ENCODE results near the gene COPS7A. TPM values are rescaled to one million over a fixed set of nuclear protein-coding genes. Genes with fewer than 3 reads are reported as not detected.
A peak's percentile ranks its signal among the peaks of the same experiment; 100 is the strongest.

Gene COPS7A
- polyA plus RNA-seq, 1 donor, result 61.9 TPM

DNA sequence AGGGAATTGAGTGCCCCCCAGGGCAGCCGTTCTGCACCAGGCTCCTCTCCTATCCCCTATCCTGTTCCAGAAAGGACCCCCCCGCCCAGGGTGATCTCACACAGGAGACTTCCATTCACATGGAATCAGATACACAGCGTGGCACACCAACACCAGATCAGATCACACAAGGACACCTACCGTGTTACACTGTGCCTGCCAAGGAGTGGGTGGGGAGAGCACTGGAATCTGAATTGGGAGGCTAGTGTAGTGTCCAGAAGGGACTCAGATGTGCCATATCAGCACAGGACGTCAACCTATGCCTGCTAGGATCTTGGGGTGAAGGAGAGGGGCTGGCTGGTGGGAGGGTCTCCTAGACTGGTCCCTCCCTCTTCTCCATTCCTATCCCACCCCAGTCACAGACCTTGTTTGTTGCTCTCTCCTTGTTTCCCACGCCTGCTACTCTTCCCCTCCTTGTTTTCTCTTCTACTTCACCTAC, 44.6 kb downstream of the COPS7A start:
- peak; percentile 42 for DNase-seq

DNA sequence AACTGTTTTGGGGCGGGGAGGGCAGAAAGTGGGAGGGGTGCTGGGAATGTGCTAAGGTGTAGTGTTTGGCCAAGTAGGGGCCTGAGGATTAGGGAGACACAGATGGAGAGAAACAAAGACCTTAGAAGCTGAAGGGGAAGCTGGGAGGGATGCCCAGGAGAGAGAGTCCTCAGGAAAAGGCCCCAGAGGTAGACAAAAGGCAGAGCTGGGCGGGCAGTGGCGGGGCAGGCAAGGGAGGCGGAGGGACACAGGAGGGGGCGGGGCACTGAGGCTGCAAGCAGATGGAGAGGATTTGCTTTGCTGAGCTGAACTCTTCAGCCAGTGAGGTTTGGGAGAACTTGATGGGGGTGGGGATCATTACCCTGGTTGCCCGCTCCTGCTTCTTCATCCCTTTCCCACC, 45.1 kb downstream of the COPS7A start:
- DNase-seq, result peak; percentile 58

DNA sequence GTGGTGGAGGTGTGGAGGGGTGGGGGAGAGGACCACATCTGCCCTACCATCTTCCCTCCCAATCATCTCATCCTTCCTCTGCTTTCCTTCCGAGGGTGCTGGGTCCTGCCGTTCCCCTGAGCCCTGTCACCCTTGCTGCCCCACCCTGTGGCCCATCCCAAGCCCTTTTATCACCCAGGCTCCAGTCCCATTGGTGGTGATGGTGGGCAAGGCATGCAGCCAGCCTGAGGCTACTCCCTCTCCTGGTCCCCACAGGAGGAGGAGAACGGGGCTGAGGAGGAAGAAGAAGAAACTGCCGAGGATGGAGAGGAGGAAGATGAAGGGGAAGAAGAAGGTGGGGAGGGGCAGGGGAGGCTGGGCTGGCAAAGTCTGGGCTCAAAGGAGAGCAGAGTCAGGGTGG, 45.8 kb downstream of the COPS7A start:
- no peak for DNase-seq

DNA sequence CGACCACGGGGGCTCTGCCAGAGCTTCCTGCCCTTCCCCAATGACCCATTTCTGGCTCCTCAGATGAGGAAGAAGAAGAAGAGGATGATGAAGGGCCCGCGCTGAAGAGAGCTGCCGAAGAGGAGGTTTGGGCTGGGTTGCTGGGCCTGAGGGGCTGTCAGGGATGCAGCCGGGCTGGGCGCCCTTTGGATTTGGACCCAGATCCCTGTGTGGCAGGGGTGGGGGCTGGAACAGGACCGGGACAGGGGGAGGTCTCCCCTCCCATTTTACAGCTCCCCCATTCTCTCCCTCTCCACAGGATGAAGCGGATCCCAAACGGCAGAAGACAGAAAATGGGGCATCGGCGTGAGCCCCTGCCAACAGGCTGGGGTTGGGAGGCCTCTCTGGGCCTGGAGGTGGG, 46.2 kb downstream of the COPS7A start:
- DNase-seq, result no peak

DNA sequence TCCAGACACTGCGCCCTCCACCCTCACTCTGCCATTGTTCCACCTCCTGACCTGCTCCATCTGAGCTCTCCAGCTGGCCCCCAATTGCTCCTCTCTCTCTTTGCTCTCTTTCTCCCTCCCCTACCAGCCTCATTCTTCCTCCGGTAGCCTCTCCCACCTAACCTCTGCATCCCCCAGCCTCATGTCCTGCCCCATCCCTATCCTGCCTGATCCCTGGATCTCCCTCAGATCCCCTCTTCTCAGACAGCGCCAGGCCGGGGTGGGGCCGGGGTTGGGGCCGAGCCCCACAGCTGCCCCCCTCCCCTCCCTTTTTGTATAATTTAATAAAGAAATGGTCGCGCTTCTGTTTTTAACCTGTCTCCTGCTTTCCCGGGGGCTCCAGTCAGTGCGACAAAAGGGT, 46.8 kb downstream of the COPS7A start:
- DNase-seq, result no peak

DNA sequence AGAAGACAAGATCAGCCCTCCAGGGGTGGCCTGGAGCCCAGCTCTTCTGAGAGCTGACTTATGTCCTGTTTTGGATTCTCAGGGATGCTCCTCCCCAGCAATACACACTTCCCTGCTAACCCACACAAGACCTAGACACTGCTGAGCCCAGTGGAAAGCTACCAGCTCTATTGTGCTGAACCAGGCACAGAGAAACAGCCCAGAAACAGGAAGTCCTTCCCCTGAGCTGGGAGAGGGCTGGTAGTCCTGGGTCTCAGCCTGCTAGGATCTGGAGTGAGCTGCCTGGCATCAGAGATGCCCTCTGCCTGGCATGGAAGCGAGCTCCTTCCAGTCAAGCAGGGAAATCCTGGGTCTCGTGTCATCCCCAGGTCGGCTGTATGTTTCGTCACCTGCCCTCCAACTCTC, 47.2 kb downstream of the COPS7A start:
- no peak for DNase-seq

DNA sequence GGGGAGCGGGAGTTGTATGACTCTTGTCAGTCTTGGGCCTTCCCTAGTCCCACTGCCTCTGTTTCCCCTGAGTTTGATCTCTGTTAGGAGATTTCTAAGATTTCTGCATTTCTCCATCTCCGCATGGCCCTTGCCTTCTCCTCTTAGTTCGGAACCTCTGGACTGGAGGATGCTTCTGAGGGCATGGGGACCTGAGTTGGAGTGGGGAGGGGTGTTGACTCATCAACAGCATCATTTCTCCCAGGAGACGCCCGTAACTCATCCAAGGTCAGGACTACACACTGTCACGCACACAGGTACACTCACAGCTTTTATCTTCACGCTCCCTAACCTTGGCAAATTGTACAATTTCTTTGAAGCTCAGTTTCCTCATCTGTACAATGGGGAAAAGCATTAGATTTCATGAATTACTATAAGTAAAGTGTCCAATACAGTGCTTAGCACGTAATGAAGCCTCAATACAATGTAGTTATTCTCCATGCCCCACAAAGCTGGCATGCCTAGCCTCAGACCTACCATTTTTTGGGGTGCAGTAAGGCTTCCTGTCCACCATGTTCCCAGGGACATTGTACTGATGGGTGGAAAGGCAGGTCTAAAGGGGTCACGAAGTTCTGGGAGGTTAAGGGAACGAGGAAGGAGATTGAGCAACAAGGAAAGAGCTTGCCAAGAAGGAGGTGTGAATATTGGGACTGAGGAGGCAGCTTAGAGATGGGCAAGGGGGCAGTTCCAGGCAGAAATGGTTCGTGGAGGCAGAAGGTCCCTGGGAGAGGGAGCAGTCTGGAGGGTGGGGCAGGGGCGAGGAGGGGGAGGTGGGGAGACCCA, 47.9 kb downstream of the COPS7A start:
- DNase-seq, result no peak

DNA sequence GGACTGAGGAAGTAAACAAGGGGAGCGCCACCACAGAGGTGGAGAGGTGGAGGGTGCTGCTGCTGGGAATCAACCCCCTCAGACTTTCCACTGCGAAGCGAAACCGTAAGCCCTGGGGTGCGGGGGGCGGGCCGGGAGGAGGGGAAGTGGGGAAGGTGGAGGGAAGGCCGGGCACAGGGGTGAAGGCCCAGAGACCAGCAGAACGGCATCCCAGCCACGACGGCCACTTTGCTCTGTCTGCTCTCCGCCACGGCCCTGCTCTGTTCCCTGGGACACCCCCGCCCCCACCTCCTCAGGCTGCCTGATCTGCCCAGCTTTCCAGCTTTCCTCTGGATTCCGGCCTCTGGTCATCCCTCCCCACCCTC, 48.5 kb downstream of the COPS7A start, which contains the start of gene LAG3:
Gene LAG3 (plus strand): TSS at position 190 of the 365 bp plus-strand sequence. CDS start 333 bp downstream, outside the sequence.
- no peak for DNase-seq

DNA sequence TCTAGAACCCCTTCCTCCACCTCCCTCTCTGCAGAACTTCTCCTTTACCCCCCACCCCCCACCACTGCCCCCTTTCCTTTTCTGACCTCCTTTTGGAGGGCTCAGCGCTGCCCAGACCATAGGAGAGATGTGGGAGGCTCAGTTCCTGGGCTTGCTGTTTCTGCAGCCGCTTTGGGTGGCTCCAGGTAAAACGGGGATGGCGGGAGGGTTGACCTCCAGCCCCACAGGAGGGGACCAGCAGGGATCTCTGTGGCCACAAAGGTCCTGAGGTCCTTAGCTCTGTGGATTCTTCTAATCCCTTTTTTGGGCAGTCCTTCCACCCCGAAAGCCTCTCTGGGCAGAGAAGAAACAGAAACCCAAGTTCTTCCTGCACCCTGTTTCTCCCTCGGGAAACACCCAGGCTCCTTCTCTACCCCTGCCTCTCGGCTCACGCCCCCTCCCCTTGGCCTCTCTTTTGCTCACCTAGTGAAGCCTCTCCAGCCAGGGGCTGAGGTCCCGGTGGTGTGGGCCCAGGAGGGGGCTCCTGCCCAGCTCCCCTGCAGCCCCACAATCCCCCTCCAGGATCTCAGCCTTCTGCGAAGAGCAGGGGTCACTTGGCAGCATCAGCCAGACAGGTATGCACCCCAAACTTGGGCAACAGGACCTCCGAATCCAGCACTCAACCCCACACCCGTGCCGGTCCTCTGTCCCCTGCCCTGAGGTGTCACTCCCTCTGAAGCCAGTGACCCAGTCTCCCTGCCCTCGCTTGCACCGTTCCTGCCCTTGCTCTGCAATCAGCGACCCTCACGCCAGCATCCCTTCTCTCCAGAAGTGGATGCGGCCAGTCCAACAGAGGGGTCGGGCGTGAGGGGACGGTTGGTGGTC, 49.1 kb downstream of the COPS7A start:
- DNase-seq, result no peak

DNA sequence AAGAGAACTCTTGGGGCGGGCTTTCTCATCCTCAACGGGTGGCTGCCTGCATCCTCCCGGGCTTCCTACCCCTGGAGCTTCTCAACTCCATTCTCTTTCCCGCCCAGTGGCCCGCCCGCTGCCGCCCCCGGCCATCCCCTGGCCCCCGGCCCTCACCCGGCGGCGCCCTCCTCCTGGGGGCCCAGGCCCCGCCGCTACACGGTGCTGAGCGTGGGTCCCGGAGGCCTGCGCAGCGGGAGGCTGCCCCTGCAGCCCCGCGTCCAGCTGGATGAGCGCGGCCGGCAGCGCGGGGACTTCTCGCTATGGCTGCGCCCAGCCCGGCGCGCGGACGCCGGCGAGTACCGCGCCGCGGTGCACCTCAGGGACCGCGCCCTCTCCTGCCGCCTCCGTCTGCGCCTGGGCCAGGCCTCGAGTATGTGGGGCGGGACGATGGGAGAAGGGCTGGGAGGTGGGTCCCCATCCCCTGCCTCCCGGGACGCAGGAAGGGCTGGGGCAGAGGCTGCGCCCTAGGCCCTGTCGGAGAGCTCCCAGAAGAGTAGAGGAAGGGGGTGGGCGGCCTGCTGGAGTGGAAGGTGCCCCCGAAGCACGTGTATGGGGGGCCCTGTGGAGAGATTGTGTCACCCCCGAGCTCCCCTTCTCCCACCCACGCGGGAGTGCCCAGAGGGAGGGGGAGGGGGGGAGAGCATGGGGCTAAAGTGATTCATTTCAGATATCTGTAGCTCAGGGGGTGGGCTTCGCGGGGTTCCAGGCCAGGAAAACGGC, 49.9 kb downstream of the COPS7A start:
- no peak for DNase-seq

DNA sequence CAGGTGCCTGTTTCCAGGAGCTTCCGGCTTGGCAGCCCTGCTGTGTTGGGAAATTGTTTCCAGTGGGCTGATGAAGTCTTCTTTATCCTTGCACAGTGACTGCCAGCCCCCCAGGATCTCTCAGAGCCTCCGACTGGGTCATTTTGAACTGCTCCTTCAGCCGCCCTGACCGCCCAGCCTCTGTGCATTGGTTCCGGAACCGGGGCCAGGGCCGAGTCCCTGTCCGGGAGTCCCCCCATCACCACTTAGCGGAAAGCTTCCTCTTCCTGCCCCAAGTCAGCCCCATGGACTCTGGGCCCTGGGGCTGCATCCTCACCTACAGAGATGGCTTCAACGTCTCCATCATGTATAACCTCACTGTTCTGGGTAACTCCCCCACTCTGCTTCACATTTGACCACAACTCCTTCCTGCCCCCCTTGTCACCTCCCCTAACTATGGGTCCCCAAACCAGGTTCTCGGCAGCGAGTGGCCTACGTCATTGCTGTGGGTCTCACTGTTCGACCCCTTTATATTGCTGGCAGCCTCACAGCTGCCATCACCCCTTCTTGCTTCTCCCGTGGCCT, 50.7 kb downstream of the COPS7A start:
- DNase-seq, result no peak

DNA sequence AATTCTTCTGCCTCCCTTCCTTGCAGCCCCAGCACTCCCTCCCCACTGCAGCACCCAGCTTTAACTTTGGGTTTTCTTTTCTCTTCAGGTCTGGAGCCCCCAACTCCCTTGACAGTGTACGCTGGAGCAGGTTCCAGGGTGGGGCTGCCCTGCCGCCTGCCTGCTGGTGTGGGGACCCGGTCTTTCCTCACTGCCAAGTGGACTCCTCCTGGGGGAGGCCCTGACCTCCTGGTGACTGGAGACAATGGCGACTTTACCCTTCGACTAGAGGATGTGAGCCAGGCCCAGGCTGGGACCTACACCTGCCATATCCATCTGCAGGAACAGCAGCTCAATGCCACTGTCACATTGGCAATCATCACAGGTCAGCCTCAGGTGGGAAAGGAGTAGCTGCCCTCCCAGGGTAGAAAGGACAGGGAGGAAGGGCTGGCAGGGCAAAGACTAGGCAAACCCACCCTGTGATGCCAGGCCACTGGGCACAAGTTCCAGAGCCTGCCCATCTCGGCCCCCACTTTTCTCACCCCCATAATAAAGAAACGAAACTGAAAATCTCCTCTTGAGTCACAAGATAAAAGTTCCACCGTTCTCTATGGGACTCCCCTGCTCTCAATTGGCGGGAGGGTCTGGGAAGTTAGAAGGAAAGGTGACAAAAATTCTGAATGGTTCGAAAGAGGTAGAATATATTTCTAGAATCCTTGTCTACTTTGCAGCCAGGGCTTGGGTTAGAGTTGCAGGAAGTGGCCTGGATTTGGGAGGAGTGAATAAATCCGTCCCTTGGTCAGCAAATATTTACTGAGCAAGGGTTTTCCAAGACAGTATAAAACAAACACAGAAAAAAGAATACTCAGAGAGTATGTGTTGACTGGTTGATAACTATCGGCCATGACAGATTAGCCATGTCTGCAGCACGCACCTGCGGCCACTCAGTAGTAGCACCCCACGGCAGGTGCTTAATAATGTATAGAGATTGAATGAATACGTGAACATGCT, 51.6 kb downstream of the COPS7A start:
- DNase-seq, result no peak

DNA sequence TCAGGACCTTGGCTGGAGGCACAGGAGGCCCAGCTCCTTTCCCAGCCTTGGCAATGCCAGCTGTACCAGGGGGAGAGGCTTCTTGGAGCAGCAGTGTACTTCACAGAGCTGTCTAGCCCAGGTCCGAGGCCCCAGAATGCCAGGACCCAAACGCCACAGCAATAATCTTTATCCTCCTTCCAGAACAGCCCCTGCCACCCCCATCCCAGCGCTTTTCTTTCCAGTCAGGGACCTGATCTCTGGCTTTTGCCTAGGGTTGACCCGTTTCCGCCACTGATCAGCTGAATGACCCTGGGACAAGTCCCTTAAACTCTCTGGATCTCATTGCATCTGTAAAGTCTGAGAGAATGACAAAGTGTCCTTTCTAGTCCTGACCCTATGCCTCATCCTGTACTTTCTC, 53.5 kb downstream of the COPS7A start:
- DNase-seq, result no peak

DNA sequence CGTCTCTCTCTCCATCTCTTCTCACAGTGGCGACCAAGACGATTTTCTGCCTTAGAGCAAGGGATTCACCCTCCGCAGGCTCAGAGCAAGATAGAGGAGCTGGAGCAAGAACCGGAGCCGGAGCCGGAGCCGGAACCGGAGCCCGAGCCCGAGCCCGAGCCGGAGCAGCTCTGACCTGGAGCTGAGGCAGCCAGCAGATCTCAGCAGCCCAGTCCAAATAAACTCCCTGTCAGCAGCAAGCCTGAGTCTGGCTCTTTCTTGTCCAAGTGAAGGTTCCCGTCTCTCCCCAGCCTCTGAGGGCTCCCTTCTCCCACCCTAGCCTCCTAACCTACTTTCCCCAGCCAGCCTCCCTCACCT, 54.3 kb downstream of the COPS7A start:
- DNase-seq, result no peak

DNA sequence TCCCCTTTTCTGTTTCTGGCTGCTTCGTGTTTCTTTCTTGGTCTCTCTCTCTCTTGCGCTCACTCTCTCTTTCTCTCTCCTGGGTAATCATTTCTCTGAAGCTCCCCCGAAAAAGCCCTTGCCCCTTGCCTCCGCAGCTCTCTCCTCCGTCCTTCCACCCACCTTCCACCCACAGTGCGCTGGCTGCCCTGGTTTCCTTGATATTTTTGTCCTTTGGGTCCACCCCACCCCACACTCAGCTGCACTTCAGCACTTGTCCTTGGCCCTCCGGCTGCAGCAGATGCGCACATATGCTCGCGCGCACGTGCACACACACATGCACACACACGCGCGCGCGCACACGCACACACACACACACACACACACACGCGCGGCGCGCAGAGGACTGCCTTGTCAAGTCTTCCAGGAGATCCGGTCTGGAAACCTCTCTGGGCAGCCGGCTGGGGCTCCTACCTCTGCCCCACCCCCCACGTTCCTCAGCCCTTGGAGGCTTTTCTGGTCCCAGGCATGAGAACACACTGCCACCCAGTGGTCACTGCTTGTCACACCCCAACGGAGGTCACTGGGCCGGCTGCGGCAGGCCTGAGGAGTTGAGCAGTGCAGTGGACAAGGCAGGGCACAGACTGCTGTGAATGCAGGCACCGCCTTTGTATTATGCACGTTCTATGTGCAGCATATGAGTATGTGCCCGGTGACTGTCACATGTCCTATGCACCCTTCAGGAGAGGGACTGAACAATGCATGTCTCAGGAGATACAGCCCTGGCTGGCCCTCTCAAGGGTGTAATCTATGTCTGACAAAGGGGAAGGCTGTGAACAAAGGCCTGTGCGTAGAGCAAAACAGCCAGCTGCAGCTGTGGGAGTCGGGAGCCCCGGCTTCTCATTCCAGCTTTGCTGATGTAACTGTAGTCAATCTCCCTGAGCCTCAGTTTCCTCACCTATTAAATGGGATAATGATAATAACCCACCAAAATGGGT, 55.0 kb downstream of the COPS7A start:
- DNase-seq, result peak; percentile 96

DNA sequence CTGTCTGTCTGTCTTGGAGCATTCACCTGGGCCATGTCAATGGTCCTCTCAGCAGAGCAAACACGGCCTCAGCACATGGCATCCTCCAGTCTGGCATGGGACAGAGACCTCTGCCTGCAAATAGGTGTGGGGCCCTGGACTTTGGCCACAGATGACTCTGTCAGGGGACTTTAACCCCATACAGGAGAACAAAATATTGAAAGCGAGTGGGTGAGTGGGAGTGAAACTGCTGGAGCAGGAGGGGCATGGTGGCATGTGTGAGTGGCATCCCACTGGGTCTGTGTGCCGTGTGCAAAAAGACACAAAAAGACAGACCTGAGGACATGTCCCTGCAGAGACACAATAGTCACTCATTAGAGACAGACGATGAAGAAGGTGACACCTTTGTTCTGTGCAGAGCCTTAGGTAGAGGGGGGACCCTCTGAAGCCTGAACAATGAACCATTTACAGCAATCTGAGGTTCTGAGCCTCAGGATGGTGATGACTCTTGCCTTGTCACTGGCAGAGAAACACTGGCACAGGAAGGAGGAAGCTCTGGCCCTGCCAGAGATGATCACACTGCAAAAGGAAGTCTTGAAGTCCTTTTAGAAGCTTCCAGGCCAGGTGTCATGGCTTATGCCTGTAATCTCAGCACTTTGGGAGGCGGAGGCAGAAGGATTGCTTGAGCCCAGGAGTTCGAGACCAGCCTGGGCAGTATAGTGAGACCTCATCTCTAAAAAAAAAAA, 56.0 kb downstream of the COPS7A start:
- DNase-seq, result no peak

DNA sequence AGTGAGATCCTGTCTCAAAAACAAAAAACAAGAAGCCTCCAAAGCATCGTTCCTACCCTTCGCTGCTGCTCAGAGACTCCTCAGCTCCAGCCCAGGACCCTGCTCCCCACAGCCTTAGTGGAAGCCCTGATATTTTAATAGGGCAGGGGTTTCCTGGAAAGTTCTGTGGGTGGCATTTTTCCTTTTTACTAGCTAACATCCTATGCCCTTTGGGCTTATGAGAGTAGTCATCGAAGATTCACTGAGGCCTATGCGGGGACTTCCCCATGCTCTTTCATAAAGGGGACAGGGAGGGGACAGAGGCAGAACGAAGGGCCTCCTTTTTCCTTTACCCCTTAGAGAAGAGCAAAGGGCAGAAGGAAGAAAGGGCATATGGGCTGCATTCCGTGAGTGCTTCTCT, 56.7 kb downstream of the COPS7A start:
- no peak for DNase-seq

All from left kidney (tissue), 2 donors.